HCT116 (cell line): Measurements from ENCODE around the gene MAP3K2.
"Not testable (repeated sequence)": the region's sequence is repeated elsewhere in the genome, so short reads cannot be mapped to it uniquely, and the experiment has no call there.

Experiments used
- EZH2 ChIP-seq: fragments of 200-600 bp; sonication (generic); IDR thresholded peaks from 2 replicates; pipeline ENCODE4 v1.6.1; 2017; ENCODE audit warnings: antibody characterized with exemption, mixed run types
- EZH2phosphoT487 ChIP-seq: fragments of 200-600 bp; IDR thresholded peaks from 2 replicates; pipeline ENCODE4 v1.6.1; 2018; ENCODE audit warnings: antibody characterized with exemption, borderline replicate concordance
- JUND ChIP-seq: IDR thresholded peaks from 2 replicates; pipeline ENCODE4 v1.6.1; 2012
- SIN3A ChIP-seq: IDR thresholded peaks from 2 replicates; pipeline ENCODE4 v1.6.1; 2012; ENCODE audit warnings: low read depth
- SP1 ChIP-seq: IDR thresholded peaks from 2 replicates; pipeline ENCODE4 v1.6.1; 2012; ENCODE audit warnings: low read depth
- TCF7L2 ChIP-seq: IDR thresholded peaks from 2 replicates; pipeline ENCODE4 v1.7.0; 2011; ENCODE audit warnings: borderline replicate concordance, inconsistent platforms; ENCODE audit not compliant: insufficient read depth, insufficient read length; ENCODE audit errors: extremely low read depth
- YY1 ChIP-seq: IDR thresholded peaks from 2 replicates; pipeline ENCODE4 v1.6.1; 2011; ENCODE audit warnings: low read length, low read depth, moderate library complexity, mild to moderate bottlenecking; ENCODE audit not compliant: insufficient replicate concordance; ENCODE audit errors: extremely low read depth
- ZNF274 ChIP-seq: fragments of 200-500 bp; sonication (Bioruptor generic); IDR thresholded peaks from 2 replicates; pipeline ENCODE4 v1.6.1; 2014; ENCODE audit warnings: mild to moderate bottlenecking, low read depth, low read length, inconsistent platforms
- TF ChIP-seq, protein P1 (sequence below), 3 experiments: fragments of 200-600 bp in 1 of 3; sonication (generic) in 1 of 3; IDR thresholded peaks in 2 of 3; conservative IDR thresholded peaks in 1 of 3; 2 replicates each; pipeline ENCODE4 v1.5.1; 2012 to 2017; ENCODE audit warnings: low read depth in 2 of 3, low read length in 2 of 3, antibody characterized with exemption in 1 of 3, borderline replicate concordance in 1 of 3, control low read depth in 1 of 3, mild to moderate bottlenecking in 1 of 3, mixed read lengths in 1 of 3, mixed run types in 1 of 3, moderate library complexity in 1 of 3; ENCODE audit not compliant: insufficient read depth in 1 of 3
- TF ChIP-seq, protein P2 (sequence below): IDR thresholded peaks from 2 replicates; pipeline ENCODE4 v1.6.1; 2012

DNA sequence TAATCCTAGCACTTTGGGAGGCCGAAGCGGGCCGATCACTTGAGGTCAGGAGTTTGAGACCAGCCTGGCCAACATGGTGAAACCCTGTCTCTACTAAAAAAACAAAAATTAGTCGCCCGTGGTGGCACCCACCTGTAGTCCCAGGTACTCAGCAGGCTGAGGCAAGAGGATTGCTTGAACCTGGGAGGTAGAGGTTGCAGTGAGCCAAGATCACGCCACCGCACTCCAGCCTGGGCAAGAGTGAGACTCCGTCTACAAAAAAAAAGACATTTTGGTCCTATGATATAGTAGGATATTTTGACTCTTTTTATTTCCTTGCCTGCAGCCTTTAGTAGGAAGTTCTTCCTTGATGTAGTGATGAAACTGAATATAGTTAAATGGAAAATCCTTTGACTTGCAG is 21.9 kb upstream of the MAP3K2 start:
- TF ChIP-seq EZH2, EZH2phosphoT487, SIN3A, ZNF274, YY1, JUND, SP1, TCF7L2: not testable (repeated sequence)
- TF ChIP-seq, protein P1, sequence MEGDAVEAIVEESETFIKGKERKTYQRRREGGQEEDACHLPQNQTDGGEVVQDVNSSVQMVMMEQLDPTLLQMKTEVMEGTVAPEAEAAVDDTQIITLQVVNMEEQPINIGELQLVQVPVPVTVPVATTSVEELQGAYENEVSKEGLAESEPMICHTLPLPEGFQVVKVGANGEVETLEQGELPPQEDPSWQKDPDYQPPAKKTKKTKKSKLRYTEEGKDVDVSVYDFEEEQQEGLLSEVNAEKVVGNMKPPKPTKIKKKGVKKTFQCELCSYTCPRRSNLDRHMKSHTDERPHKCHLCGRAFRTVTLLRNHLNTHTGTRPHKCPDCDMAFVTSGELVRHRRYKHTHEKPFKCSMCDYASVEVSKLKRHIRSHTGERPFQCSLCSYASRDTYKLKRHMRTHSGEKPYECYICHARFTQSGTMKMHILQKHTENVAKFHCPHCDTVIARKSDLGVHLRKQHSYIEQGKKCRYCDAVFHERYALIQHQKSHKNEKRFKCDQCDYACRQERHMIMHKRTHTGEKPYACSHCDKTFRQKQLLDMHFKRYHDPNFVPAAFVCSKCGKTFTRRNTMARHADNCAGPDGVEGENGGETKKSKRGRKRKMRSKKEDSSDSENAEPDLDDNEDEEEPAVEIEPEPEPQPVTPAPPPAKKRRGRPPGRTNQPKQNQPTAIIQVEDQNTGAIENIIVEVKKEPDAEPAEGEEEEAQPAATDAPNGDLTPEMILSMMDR (IDR thresholded peaks at IDR 0.05 in 2 of 3, conservative IDR thresholded peaks at IDR 0.05 in 1 of 3; ENCODE audit: borderline replicate concordance in 1 of 3, insufficient read depth in 1 of 3, low read depth in 2 of 3, low read length in 2 of 3) = not testable (repeated sequence)
- TF ChIP-seq, protein P2, sequence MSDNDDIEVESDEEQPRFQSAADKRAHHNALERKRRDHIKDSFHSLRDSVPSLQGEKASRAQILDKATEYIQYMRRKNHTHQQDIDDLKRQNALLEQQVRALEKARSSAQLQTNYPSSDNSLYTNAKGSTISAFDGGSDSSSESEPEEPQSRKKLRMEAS = not testable (repeated sequence)
